Rectal smooth muscle tissue (tissue), 1 donor: Measurements from ENCODE around the gene CHD1L.
"Not testable (repeated sequence)": the region's sequence is repeated elsewhere in the genome, so short reads cannot be mapped to it uniquely, and the experiment has no call there.

Experiments used
- H3K27ac ChIP-seq: one replicate; pipeline ENCODE4 v1.7.0; 2013; ENCODE audit warnings: low read depth, low read length, inconsistent platforms
- H3K27me3 ChIP-seq: one replicate; pipeline ENCODE4 v1.7.0; 2013; ENCODE audit warnings: low read length; ENCODE audit not compliant: control insufficient read depth, insufficient read depth
- H3K36me3 ChIP-seq: one replicate; pipeline ENCODE4 v1.7.0; 2013; ENCODE audit warnings: low read length; ENCODE audit not compliant: control insufficient read depth, insufficient read depth
- H3K4me1 ChIP-seq: one replicate; pipeline ENCODE4 v1.7.0; 2013; ENCODE audit warnings: low read length; ENCODE audit not compliant: control insufficient read depth, insufficient read depth
- H3K4me3 ChIP-seq: one replicate; pipeline ENCODE4 v1.7.0; 2013; ENCODE audit warnings: low read length
- H3K9ac ChIP-seq: one replicate; pipeline ENCODE4 v1.7.0; 2013; ENCODE audit warnings: low read length

CHD1L gene

GRCh38 chr1:147292012-147292411 lies 49.5 kb downstream of the CHD1L start:
- H3K4me1 ChIP-seq: no peaks in the 10 kb centered on the region
- no peak overlapping the region for H3K9ac ChIP-seq
- H3K4me3 ChIP-seq: no peak overlapping the region
- H3K27me3 ChIP-seq: no peaks in the 10 kb centered on the region
- peaks cover 23% of the 10 kb centered on the region for H3K36me3 ChIP-seq
- H3K27ac ChIP-seq: no peak overlapping the region

- no peak overlapping the region for H3K9ac ChIP-seq
- no peaks in the 10 kb centered on the region for H3K27me3 ChIP-seq
- peaks cover 20% of the 10 kb centered on the region for H3K36me3 ChIP-seq
- H3K4me1 ChIP-seq: no peaks in the 10 kb centered on the region
- H3K27ac ChIP-seq: no peak overlapping the region
- no peak overlapping the region for H3K4me3 ChIP-seq
These were observed 50.3 kb downstream of the CHD1L start for GRCh38 chr1:147292631-147293251.

- Histone ChIP-seq H3K27ac (no peak overlapping the region), H3K27me3 (no peaks in the 10 kb centered on the region), H3K9ac (no peak overlapping the region), H3K4me1 (no peaks in the 10 kb centered on the region), H3K4me3 (no peak overlapping the region), H3K36me3 (peaks cover 14% of the 10 kb centered on the region)
These were observed 55.0 kb downstream of the CHD1L start for GRCh38 chr1:147297438-147297837.

- not testable (repeated sequence) for H3K9ac ChIP-seq, H3K4me1 ChIP-seq, H3K27me3 ChIP-seq, H3K36me3 ChIP-seq, H3K4me3 ChIP-seq, H3K27ac ChIP-seq
These were observed 63.3 kb downstream of the CHD1L start for GRCh38 chr1:147305803-147306202.

- Histone ChIP-seq H3K4me1 (no peaks in the 10 kb centered on the region), H3K9ac (no peak overlapping the region), H3K36me3 (no peaks in the 10 kb centered on the region), H3K4me3 (no peak overlapping the region), H3K27me3 (no peaks in the 10 kb centered on the region), H3K27ac (no peak overlapping the region)
These were observed 74.5 kb downstream of the CHD1L start for GRCh38 chr1:147316968-147317367.

- not testable (repeated sequence) for H3K4me3 ChIP-seq, H3K4me1 ChIP-seq, H3K9ac ChIP-seq, H3K27me3 ChIP-seq, H3K36me3 ChIP-seq, H3K27ac ChIP-seq
These were observed 84.6 kb downstream of the CHD1L start for GRCh38 chr1:147326933-147327687.

- no peaks in the 10 kb centered on the region for H3K36me3 ChIP-seq
- H3K27ac ChIP-seq: no peak overlapping the region
- no peak overlapping the region for H3K4me3 ChIP-seq
- no peak overlapping the region for H3K9ac ChIP-seq
- H3K4me1 ChIP-seq: no peaks in the 10 kb centered on the region
- H3K27me3 ChIP-seq: no peaks in the 10 kb centered on the region
These were observed 91.8 kb downstream of the CHD1L start for GRCh38 chr1:147334292-147334691.

- Histone ChIP-seq H3K9ac (no peak overlapping the region), H3K27ac (no peak overlapping the region), H3K36me3 (no peaks in the 10 kb centered on the region), H3K4me3 (no peak overlapping the region), H3K4me1 (no peaks in the 10 kb centered on the region), H3K27me3 (no peaks in the 10 kb centered on the region)
These were observed 93.8 kb downstream of the CHD1L start for GRCh38 chr1:147336291-147336690.

- Histone ChIP-seq H3K4me1 (no peaks in the 10 kb centered on the region), H3K9ac (no peak overlapping the region), H3K27ac (no peak overlapping the region), H3K36me3 (no peaks in the 10 kb centered on the region), H3K27me3 (no peaks in the 10 kb centered on the region), H3K4me3 (no peak overlapping the region)
These were observed 94.7 kb downstream of the CHD1L start for GRCh38 chr1:147337040-147337630.

- Histone ChIP-seq H3K4me3 (no peak overlapping the region), H3K36me3 (no peaks in the 10 kb centered on the region), H3K27ac (no peak overlapping the region), H3K9ac (no peak overlapping the region), H3K27me3 (no peaks in the 10 kb centered on the region), H3K4me1 (no peaks in the 10 kb centered on the region)
These were observed 96.1 kb downstream of the CHD1L start for GRCh38 chr1:147338571-147338970.

- Histone ChIP-seq H3K27ac (no peak overlapping the region), H3K9ac (no peak overlapping the region), H3K36me3 (no peaks in the 10 kb centered on the region), H3K4me3 (no peak overlapping the region), H3K27me3 (no peaks in the 10 kb centered on the region), H3K4me1 (no peaks in the 10 kb centered on the region)
These were observed 98.8 kb downstream of the CHD1L start for GRCh38 chr1:147341246-147341645.
